Activated effector memory CD4-positive, alpha-beta T cell treated with anti-CD3 and anti-CD28 coated beads, Interleukin-2, amount 50 U/mL, for 16 hours (primary cell): ENCODE results near the gene CFAP74.

Source experiments
- DNase-seq: peaks from one replicate; pipeline ENCODE4 v3.0.0-alpha.2; 2020

The CFAP74 gene

GRCh38 chr1:2020310-2020655, 16.7 kb upstream of the CFAP74 start:
- no peak for DNase-seq

GRCh38 chr1:2019571-2020309, 16.2 kb upstream of the CFAP74 start:
- no peak for DNase-seq

- DNase-seq, result no peak
Measured at GRCh38 chr1:2019172-2019543, 15.6 kb upstream of the CFAP74 start, which contains the start of gene GABRD. GABRD (plus strand) TSS chr1:2019345; CDS start chr1:2019424, 79 bp downstream.

GRCh38 chr1:2018217-2019171, 14.9 kb upstream of the CFAP74 start:
- no peak for DNase-seq

GRCh38 chr1:2016123-2016522, 12.5 kb upstream of the CFAP74 start:
- DNase-seq, result no peak

GRCh38 chr1:2014741-2015735, 11.5 kb upstream of the CFAP74 start:
- DNase-seq, result no peak

GRCh38 chr1:2014181-2014580, 10.6 kb upstream of the CFAP74 start:
- DNase-seq, result no peak

GRCh38 chr1:2009101-2010053, 5.8 kb upstream of the CFAP74 start:
- no peak for DNase-seq

GRCh38 chr1:2004856-2005255, 1.3 kb upstream of the CFAP74 start:
- DNase-seq, result no peak

- no peak for DNase-seq
Measured at GRCh38 chr1:2001773-2002411, 1.7 kb downstream of the CFAP74 start.

- DNase-seq, result no peak
Measured at GRCh38 chr1:2000850-2001249, 2.7 kb downstream of the CFAP74 start.

- no peak for DNase-seq
Measured at GRCh38 chr1:2000432-2000831, 3.2 kb downstream of the CFAP74 start.

GRCh38 chr1:1997576-1997975, 6.0 kb downstream of the CFAP74 start:
- DNase-seq, result no peak

- no peak for DNase-seq
Measured at GRCh38 chr1:1996207-1996651, 7.4 kb downstream of the CFAP74 start.

- DNase-seq, result no peak
Measured at GRCh38 chr1:1994536-1994935, 9.1 kb downstream of the CFAP74 start.

- DNase-seq, result no peak
Measured at GRCh38 chr1:1990222-1990621, 13.4 kb downstream of the CFAP74 start.

- DNase-seq, result no peak
Measured at GRCh38 chr1:1989789-1990188, 13.8 kb downstream of the CFAP74 start.

- DNase-seq, result no peak
Measured at GRCh38 chr1:1989102-1989542, 14.5 kb downstream of the CFAP74 start.

- DNase-seq, result no peak
Measured at GRCh38 chr1:1988061-1988945, 15.3 kb downstream of the CFAP74 start.

- DNase-seq, result no peak
Measured at GRCh38 chr1:1987142-1987510, 16.5 kb downstream of the CFAP74 start.
